GM19025 (cell line): Measurements from ENCODE around the gene SELENBP1.

Experiments used
- ATAC-seq: cut with Tn5 transposase; IDR thresholded peaks from one replicate; pipeline ENCODE4 v1.9.1; 2021; ENCODE audit warnings: mild to moderate bottlenecking, low read depth, moderate library complexity; ENCODE audit not compliant: unreplicated experiment

Gene SELENBP1

GRCh38 chr1:151346082-151346768 lies 26.3 kb downstream of the SELENBP1 start:
- no peak for ATAC-seq

GRCh38 chr1:151344291-151344690 lies 28.2 kb downstream of the SELENBP1 start:
- no peak for ATAC-seq

GRCh38 chr1:151343587-151343986 lies 28.9 kb downstream of the SELENBP1 start:
- ATAC-seq: no peak

GRCh38 chr1:151342569-151342968 lies 29.9 kb downstream of the SELENBP1 start:
- ATAC-seq: no peak

- no peak for ATAC-seq
These were observed 30.5 kb downstream of the SELENBP1 start for GRCh38 chr1:151342021-151342420.

GRCh38 chr1:151340870-151341754 lies 31.4 kb downstream of the SELENBP1 start:
- peak; percentile 57 for ATAC-seq

GRCh38 chr1:151336556-151336955 lies 35.9 kb downstream of the SELENBP1 start:
- no peak for ATAC-seq

GRCh38 chr1:151334822-151335221 lies 37.7 kb downstream of the SELENBP1 start:
- ATAC-seq: no peak

- peak; percentile 18 for ATAC-seq
These were observed 44.4 kb downstream of the SELENBP1 start for GRCh38 chr1:151327903-151328674.

GRCh38 chr1:151327223-151327902 lies 45.1 kb downstream of the SELENBP1 start, which contains the start of gene PI4KB:
Gene PI4KB, minus strand, starts transcription at chr1:151327416. Its CDS starts 10,935 bp downstream, at chr1:151316481.
- peak; percentile 71 for ATAC-seq

GRCh38 chr1:151326619-151327222 lies 45.8 kb downstream of the SELENBP1 start:
- peak; percentile 33 for ATAC-seq

GRCh38 chr1:151325646-151326429 lies 46.7 kb downstream of the SELENBP1 start:
- ATAC-seq: no peak

GRCh38 chr1:151325231-151325630 lies 47.3 kb downstream of the SELENBP1 start:
- no peak for ATAC-seq

- ATAC-seq: no peak
These were observed 48.0 kb downstream of the SELENBP1 start for GRCh38 chr1:151324390-151324930.

GRCh38 chr1:151318975-151319374 lies 53.5 kb downstream of the SELENBP1 start:
- ATAC-seq: no peak

- no peak for ATAC-seq
These were observed 56.8 kb downstream of the SELENBP1 start for GRCh38 chr1:151315565-151316235.
